CD4-positive, alpha-beta T cell (primary cell): ENCODE data around the gene SPDEF. TPM values are rescaled to one million over a fixed set of nuclear protein-coding genes. Genes with fewer than 3 reads are reported as not detected.

Experiments
- ATAC-seq: fragments of 200-7000 bp; cut with Tn5 transposase; one replicate; pipeline ENCODE4 v1.10.0; 2022; ENCODE audit warnings: mild to moderate bottlenecking; ENCODE audit not compliant: poor library complexity
- CTCF ChIA-PET: fragments of 350-600 bp; sonication (Branson Sonifier 250); formaldehyde crosslinking; loops from one replicate; lab custom pipeline; 2021; ENCODE audit warnings: antibody characterized with exemption, inconsistent platforms; lab: Charles Lee
- POLR2A ChIA-PET: fragments of 350-600 bp; sonication (Branson Sonifier 250); formaldehyde crosslinking; loops from one replicate; lab custom pipeline; 2021; ENCODE audit warnings: antibody characterized with exemption, inconsistent platforms; lab: Charles Lee
- DNase-seq, 14 experiments: peaks; one replicate each; pipeline ENCODE4 v3.0.0-alpha.2; 2013 to 2020; ENCODE audit warnings: mixed read lengths in 2 of 14
- H3K27ac ChIP-seq, 2 donors: one replicate each; pipeline versions ENCODE4 v1.5.1 to v1.7.0; 2013; ENCODE audit warnings: low read length in 2 of 2, low read depth in 1 of 2, mild to moderate bottlenecking in 1 of 2
- H3K27me3 ChIP-seq, 2 experiments: 1 replicate in 1 of 2; 2 replicates in 1 of 2; pipeline versions ENCODE4 v1.6.1 to v1.7.0; 2013; ENCODE audit warnings: low read length in 2 of 2, control low read depth in 1 of 2, mild to moderate bottlenecking in 1 of 2, moderate library complexity in 1 of 2; ENCODE audit not compliant: insufficient read depth in 2 of 2, control insufficient read depth in 1 of 2
- H3K36me3 ChIP-seq: one replicate; pipeline ENCODE4 v1.6.1; 2013; ENCODE audit warnings: low read length, control low read depth; ENCODE audit not compliant: insufficient read depth
- H3K4me1 ChIP-seq: one replicate; pipeline ENCODE4 v1.6.1; 2013; ENCODE audit warnings: low read length, control low read depth; ENCODE audit not compliant: insufficient read depth
- H3K4me3 ChIP-seq: one replicate; pipeline ENCODE4 v1.5.1; 2013; ENCODE audit warnings: mild to moderate bottlenecking, low read length, moderate library complexity
- H3K9me3 ChIP-seq, 2 experiments: 1 replicate in 1 of 2; 2 replicates in 1 of 2; pipeline versions ENCODE4 v1.6.1 to v1.7.0; 2013; ENCODE audit warnings: low read length in 2 of 2, mild to moderate bottlenecking in 2 of 2, control low read depth in 1 of 2, moderate library complexity in 1 of 2; ENCODE audit not compliant: control insufficient read depth in 1 of 2, insufficient read depth in 1 of 2
- H3K27ac Mint-ChIP-seq: one replicate; pipeline ENCODE4 v1.8.0; 2020; ENCODE audit warnings: mixed read lengths
- H3K27me3 Mint-ChIP-seq: one replicate; pipeline ENCODE4 v1.8.0; 2021; ENCODE audit warnings: mixed read lengths
- H3K36me3 Mint-ChIP-seq: one replicate; pipeline ENCODE4 v1.8.0; 2021; ENCODE audit warnings: low read depth, mixed read lengths
- H3K4me1 Mint-ChIP-seq: one replicate; pipeline ENCODE4 v1.8.0; 2021; ENCODE audit warnings: low read depth, mixed read lengths
- H3K4me3 Mint-ChIP-seq: one replicate; pipeline ENCODE4 v1.8.0; 2020; ENCODE audit warnings: mild to moderate bottlenecking, mixed read lengths
- H3K9me3 Mint-ChIP-seq: one replicate; pipeline ENCODE4 v1.8.0; 2020; ENCODE audit warnings: mixed read lengths
- CTCF ChIP-seq: fragments of 200-600 bp; IDR thresholded peaks from one replicate; pipeline ENCODE4 v1.8.0; 2022; ENCODE audit warnings: antibody characterized with exemption, mild to moderate bottlenecking
- intact Hi-C, 2 experiments: fragments of 100-400 bp; cut with DNase I in 1 of 2; cut with micrococcal nuclease in 1 of 2; formaldehyde crosslinking; loops; one replicate each; pipeline versions ENCODE4 v1.15.1 to v1.9.0; 2023 to 2025; cut with DNase I, micrococcal nuclease
- polyA plus RNA-seq, 2 donors: library from polyadenylated mRNA; unstranded; fragments of 120-200 nt; gene quantifications; one replicate each; pipeline ENCODE4 v1.2.1, GENCODE V29; 2013
- total RNA-seq, 174 experiments: library from RNA in 2 of 174; stranded (reverse) in 2 of 174; gene quantifications; one replicate each; pipeline ENCODE4 v1.2.3 and lab custom pipeline; 2021 to 2026

The SPDEF gene
- total RNA-seq = under 1 TPM; 0.17 to 0.36 TPM
- polyA plus RNA-seq (2013, experiment 1 of 2) = 0.03 TPM
- polyA plus RNA-seq (2013, experiment 2 of 2) = 0.03 TPM
- 0 to 0.55 (median 0.05) reads per million in 172 experiments for total RNA-seq (lab: John Stamatoyannopoulos, UW)

- H3K4me3 ChIP-seq = no peak within 1 kb of the TSS
- Mint-ChIP-seq H3K27ac (no peak within 1 kb of the TSS), H3K4me3 (no peak within 1 kb of the TSS), H3K9me3 (no peaks in the 10 kb centered on the region), H3K4me1 (peaks cover 12% of the 10 kb centered on the region), H3K27me3 (no peaks in the 10 kb centered on the region), H3K36me3 (no peaks in the 10 kb centered on the region)
- ChIA-PET POLR2A (no interaction called here), CTCF (no interaction called here)
- DNase-seq = no peak
- ATAC-seq = no peak
- intact Hi-C loops = no loop called here
- no peaks in the 10 kb centered on the region for H3K27me3 ChIP-seq
- H3K4me1 ChIP-seq = no peaks in the 10 kb centered on the region
- H3K36me3 ChIP-seq = no peaks in the 10 kb centered on the region
- TF ChIP-seq CTCF = no peak
- no peak within 1 kb of the TSS for H3K27ac ChIP-seq
- peaks cover 0 to 5% of the 10 kb centered on the region in 2 experiments for H3K9me3 ChIP-seq
Measured at GRCh38 chr6:34556031-34556471, at the start of gene SPDEF. Gene SPDEF, minus strand, starts transcription at chr6:34556329. Its CDS starts 11,874 bp downstream, at chr6:34544455.

- ATAC-seq (no peak), DNase-seq (no peak)
- POLR2A ChIA-PET = no interaction called here
- peaks cover 73% of the 10 kb centered on the region for H3K36me3 Mint-ChIP-seq
- intact Hi-C loops = no loop called here
- Histone ChIP-seq H3K27me3 (no peaks in the 10 kb centered on the region), H3K27ac (no peak overlapping the region), H3K4me1 (no peaks in the 10 kb centered on the region), H3K4me3 (no peak overlapping the region), H3K9me3 (no peaks in the 10 kb centered on the region), H3K36me3 (peaks cover 50% of the 10 kb centered on the region)
- no peak overlapping the region for H3K27ac Mint-ChIP-seq
- TF ChIP-seq CTCF = no peak
- no peaks in the 10 kb centered on the region for H3K9me3 Mint-ChIP-seq
- H3K4me1 Mint-ChIP-seq = peaks cover 34% of the 10 kb centered on the region
- no peak overlapping the region for H3K4me3 Mint-ChIP-seq
- CTCF ChIA-PET = no interaction called here
- H3K27me3 Mint-ChIP-seq = no peaks in the 10 kb centered on the region
Measured at GRCh38 chr6:34603707-34604106, 47.6 kb upstream of the SPDEF start.

GRCh38 chr6:34602318-34603111 lies 46.4 kb upstream of the SPDEF start:
- TF ChIP-seq CTCF = no peak
- no peak for DNase-seq
- no peak for ATAC-seq
- H3K27me3 ChIP-seq = no peaks in the 10 kb centered on the region
- no peak overlapping the region for H3K27ac Mint-ChIP-seq
- intact Hi-C loops = no loop called here
- H3K4me1 Mint-ChIP-seq = peaks cover 41% of the 10 kb centered on the region
- ChIA-PET POLR2A (no interaction called here), CTCF (no interaction called here)
- H3K4me1 ChIP-seq = no peaks in the 10 kb centered on the region
- H3K4me3 ChIP-seq = no peak overlapping the region
- H3K36me3 Mint-ChIP-seq = peaks cover 72% of the 10 kb centered on the region
- no peaks in the 10 kb centered on the region for H3K9me3 ChIP-seq
- no peak overlapping the region for H3K4me3 Mint-ChIP-seq
- no peaks in the 10 kb centered on the region for H3K9me3 Mint-ChIP-seq
- no peak overlapping the region for H3K27ac ChIP-seq
- H3K27me3 Mint-ChIP-seq = no peaks in the 10 kb centered on the region
- H3K36me3 ChIP-seq = peaks cover 48% of the 10 kb centered on the region
